Loucy (cell line): ENCODE results near the gene ROBO1.

ENCODE experiments used
- EZH2phosphoT487 ChIP-seq: fragments of 200-600 bp; IDR thresholded peaks from 2 replicates; pipeline ENCODE4 v1.6.1; 2018; ENCODE audit warnings: antibody characterized with exemption, mild to moderate bottlenecking, moderate library complexity, borderline replicate concordance
- TF ChIP-seq, protein P1 (sequence below): fragments of 200-600 bp; sonication (generic); conservative IDR thresholded peaks from 2 replicates; pipeline ENCODE4 v1.5.1; 2014; ENCODE audit warnings: mild to moderate bottlenecking, antibody characterized with exemption, low read length

DNA sequence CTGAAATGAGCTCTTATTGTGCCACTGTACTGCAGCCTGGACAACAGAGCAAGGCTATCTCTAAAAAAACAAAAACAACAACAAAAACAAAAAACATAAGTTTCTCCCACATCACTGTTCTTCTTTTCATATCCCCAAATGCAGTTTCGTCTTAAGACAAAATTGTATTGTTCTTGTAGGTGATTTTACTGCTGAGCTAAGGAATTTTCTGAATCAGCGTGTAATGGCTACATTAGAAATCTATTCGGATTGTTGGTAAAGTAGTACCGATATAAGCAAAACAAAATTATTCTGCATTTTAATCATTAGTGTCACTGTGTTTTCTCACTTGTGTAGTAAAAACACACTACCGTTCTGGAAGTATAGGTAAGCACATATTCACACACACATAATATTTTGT is 512.5 kb downstream of the ROBO1 start:
- TF ChIP-seq, protein P1, sequence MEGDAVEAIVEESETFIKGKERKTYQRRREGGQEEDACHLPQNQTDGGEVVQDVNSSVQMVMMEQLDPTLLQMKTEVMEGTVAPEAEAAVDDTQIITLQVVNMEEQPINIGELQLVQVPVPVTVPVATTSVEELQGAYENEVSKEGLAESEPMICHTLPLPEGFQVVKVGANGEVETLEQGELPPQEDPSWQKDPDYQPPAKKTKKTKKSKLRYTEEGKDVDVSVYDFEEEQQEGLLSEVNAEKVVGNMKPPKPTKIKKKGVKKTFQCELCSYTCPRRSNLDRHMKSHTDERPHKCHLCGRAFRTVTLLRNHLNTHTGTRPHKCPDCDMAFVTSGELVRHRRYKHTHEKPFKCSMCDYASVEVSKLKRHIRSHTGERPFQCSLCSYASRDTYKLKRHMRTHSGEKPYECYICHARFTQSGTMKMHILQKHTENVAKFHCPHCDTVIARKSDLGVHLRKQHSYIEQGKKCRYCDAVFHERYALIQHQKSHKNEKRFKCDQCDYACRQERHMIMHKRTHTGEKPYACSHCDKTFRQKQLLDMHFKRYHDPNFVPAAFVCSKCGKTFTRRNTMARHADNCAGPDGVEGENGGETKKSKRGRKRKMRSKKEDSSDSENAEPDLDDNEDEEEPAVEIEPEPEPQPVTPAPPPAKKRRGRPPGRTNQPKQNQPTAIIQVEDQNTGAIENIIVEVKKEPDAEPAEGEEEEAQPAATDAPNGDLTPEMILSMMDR: no peak
- no peak for TF ChIP-seq EZH2phosphoT487
